ENCODE results near the gene GNB1. TPM values are rescaled to one million over a fixed set of nuclear protein-coding genes. Genes with fewer than 3 reads are reported as not detected.

Gene GNB1
- total and polyA plus RNA-seq, 8 donors, result 241 to 360 (median 271) TPM

DNA sequence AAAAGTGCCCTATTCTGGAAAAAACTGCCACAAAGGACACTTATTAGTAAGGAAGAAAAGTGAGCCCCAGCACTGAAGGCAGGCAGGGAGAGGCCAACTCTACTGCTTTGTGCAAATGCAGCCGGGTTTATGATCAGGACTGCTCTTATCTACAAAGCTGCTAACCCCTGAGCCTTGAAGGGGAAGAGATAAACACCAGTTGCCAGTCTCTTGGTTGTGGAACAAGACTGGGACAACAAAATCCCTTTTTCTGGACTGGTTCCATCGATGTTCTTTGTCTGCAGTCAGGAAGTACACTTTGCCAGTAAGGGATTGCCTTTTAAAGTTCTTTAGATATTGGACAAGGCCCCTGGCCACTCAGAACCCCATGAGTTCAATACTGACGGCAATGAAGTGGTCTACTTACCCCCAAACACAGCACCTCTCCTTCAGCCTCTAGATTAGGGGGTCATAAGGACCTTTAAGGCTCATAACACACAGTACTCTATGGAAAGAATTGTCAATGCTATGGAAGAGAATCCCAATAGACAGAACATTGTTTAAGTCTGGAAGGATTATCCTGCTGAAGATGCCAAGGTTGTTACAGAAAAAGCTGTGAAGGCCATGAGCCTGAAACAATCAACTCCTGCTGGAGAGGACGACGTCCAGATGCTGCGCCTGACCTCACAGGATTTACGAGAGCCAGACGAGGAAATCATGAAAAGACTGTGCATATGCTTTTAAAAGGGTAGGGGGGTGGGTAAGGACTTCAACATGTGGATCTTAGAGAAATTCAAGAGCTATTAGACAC lies 43.6 kb downstream of the GNB1 start:
- intact Hi-C loops (cut with DNase I), result no loop called here
- peak in 1 of 4 donors; percentile 26 for DNase-seq
- peak overlapping the region in 1 of 2 donors; percentile 45 for H3K27ac ChIP-seq
- no peak for ATAC-seq
- peaks cover 0 to 10% of the 10 kb centered on the region in 2 donors for H3K36me3 ChIP-seq
- TF ChIP-seq, protein P1, sequence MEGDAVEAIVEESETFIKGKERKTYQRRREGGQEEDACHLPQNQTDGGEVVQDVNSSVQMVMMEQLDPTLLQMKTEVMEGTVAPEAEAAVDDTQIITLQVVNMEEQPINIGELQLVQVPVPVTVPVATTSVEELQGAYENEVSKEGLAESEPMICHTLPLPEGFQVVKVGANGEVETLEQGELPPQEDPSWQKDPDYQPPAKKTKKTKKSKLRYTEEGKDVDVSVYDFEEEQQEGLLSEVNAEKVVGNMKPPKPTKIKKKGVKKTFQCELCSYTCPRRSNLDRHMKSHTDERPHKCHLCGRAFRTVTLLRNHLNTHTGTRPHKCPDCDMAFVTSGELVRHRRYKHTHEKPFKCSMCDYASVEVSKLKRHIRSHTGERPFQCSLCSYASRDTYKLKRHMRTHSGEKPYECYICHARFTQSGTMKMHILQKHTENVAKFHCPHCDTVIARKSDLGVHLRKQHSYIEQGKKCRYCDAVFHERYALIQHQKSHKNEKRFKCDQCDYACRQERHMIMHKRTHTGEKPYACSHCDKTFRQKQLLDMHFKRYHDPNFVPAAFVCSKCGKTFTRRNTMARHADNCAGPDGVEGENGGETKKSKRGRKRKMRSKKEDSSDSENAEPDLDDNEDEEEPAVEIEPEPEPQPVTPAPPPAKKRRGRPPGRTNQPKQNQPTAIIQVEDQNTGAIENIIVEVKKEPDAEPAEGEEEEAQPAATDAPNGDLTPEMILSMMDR (IDR thresholded peaks at IDR 0.05), result no peak
- H3K9me3 ChIP-seq, result no peaks in the 10 kb centered on the region
- H3K4me3 ChIP-seq, result no peak overlapping the region
- H3K4me1 ChIP-seq, result peaks cover 7 to 63% of the 10 kb centered on the region in 2 donors
- no peaks in the 10 kb centered on the region for H3K27me3 ChIP-seq

DNA sequence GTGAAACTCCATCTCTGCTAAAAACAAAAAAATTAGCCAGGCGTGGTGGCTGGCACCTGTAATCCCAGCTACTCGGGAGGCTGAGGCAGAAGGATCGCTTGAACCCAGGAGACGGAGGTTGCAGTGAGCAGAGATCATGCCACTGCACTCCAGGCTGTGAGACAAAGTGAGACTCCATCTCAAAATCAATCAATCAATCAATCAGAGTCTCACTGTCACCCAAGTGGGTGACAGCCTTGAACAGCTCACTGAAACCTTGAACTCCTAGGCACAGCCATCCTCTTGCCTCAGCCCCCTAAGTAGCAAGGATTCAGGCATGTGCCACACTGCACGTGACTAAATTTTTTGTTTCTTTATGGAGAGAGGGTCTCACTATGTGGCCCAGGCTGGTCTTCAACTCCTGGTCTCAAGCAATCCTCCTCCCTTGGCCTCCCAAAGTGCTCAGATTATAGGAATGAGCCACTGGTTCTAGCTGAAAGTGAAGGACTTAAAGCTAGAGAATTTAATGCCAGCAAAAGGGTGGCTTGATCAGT lies 44.4 kb downstream of the GNB1 start:
- ATAC-seq, result no peak
- DNase-seq, result no peak
- H3K27me3 ChIP-seq, result no peaks in the 10 kb centered on the region
- no peak overlapping the region for H3K4me3 ChIP-seq
- peaks cover 15 to 69% of the 10 kb centered on the region in 2 donors for H3K4me1 ChIP-seq
- TF ChIP-seq, protein P1 (IDR thresholded peaks at IDR 0.05), result no peak
- peaks cover 0 to 9% of the 10 kb centered on the region in 2 donors for H3K36me3 ChIP-seq
- peak overlapping the region in 1 of 2 donors; percentile 45 for H3K27ac ChIP-seq
- intact Hi-C loops (cut with DNase I), result no loop called here
- H3K9me3 ChIP-seq, result no peaks in the 10 kb centered on the region

DNA sequence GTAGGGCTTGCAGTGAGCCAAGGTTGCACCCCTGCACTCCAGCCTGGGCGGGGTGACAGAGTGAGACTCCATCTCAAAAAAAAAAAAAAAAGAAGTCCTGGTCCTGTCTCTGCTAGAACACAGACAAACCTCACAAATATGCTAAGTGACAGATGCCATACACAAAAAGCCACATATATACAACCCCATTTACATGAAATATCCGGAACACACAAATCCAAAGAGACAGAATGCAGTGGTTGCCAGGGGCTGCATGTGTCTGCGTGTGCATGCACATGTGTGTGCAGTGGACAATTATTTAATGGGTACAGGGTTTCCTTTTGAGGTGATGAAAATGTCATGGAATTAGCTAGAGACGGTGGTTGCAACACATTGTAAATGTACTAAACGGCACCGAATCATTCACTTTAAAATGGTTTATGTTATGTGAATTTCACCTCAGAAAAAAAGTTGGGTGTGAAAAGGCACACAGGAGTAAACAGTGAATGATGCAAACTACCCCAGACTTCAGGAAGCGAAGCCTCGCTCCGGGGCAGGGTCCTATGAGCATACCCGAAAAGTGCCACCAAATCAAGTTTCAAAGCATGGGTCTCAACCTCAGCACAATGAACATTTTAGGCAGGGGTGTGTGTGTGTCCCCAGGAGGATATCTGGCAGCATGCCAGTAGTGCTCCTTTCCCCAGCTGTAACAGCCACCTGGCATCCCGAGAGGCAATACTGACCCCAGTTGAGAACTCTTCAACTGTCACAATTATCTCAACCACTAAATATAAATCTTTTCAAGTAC lies 48.3 kb downstream of the GNB1 start:
- ATAC-seq, result peak; percentile 24
- no peak overlapping the region for H3K4me3 ChIP-seq
- no peak for DNase-seq
- H3K4me1 ChIP-seq, result peaks cover 16 to 73% of the 10 kb centered on the region in 2 donors
- H3K27me3 ChIP-seq, result no peaks in the 10 kb centered on the region
- peaks cover 0 to 4% of the 10 kb centered on the region in 2 donors for H3K36me3 ChIP-seq
- H3K27ac ChIP-seq, result peak overlapping the region in 1 of 2 donors; percentile 8
- intact Hi-C loops (cut with DNase I), result no loop called here
- TF ChIP-seq, protein P1 (IDR thresholded peaks at IDR 0.05), result no peak
- H3K9me3 ChIP-seq, result no peaks in the 10 kb centered on the region

GRCh38 chr1:1841575-1841995 lies 49.3 kb downstream of the GNB1 start:
- Histone ChIP-seq H3K4me3 (no peak overlapping the region), H3K4me1 (peaks cover 16 to 63% of the 10 kb centered on the region in 2 donors), H3K36me3 (peaks cover 0 to 13% of the 10 kb centered on the region in 2 donors), H3K27ac (peak overlapping the region; percentile 8 to 45), H3K27me3 (no peaks in the 10 kb centered on the region), H3K9me3 (no peaks in the 10 kb centered on the region)
- ATAC-seq (peak; percentile 61), DNase-seq (no peak)
- TF ChIP-seq, protein P1 (IDR thresholded peaks at IDR 0.05), result no peak
- intact Hi-C loops (cut with DNase I), result no loop called here
